ENCODE results near the gene CDRT15.
A peak's percentile ranks its signal among the peaks of the same experiment; 100 is the strongest.
"Not testable (repeated sequence)": the region's sequence is repeated elsewhere in the genome, so short reads cannot be mapped to it uniquely, and the experiment has no call there.

CDRT15 gene

DNA sequence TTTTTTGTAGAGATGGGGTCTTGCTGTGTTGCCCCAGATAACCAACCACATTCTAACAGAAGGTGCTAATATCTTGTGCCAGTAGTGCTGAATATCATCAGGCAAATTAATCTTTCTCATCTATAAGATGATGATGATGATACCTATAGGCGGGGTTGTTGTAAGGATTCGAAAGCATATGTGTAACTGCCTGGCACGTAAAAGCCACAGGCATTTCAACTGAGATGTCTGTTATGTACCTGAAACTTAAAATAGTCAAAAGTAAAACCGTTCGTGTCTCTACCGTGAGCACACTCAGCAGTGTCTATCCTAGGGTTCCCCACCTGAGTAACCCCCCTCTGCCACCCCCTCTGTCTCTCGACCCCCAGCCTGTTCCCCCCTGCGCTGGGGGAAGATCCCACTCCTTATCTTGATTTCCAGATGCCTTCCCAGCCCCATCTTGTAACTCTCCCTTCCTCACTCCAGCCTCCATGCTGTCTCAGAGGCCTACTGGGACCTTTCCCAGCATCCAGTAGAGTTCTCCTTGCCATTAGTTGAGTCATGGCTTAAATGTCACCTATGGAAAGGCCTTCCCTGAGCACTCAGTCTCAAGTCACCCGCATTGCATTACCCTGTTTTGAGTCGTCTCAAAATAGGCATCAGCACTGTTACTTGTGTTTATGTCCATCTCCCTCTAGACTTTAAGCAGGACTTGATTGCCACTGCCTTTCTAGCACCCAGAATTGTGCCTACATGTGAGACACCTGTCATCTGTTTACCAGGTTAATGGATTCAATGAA, 34.1 kb downstream of the CDRT15 start:
- peak in 1 of 2 experiments; percentile 16 for DNase-seq
- TF ChIP-seq GATA1 (IDR thresholded peaks at IDR 0.05; ENCODE audit: low read depth, low read length) (no peak), POLR2A (IDR thresholded peaks at IDR 0.05; ENCODE audit: low read length) (no peak)

GRCh38 chr17:14201988-14202380, 34.7 kb downstream of the CDRT15 start:
- DNase-seq, result no peak
- TF ChIP-seq GATA1 (IDR thresholded peaks at IDR 0.05; ENCODE audit: low read depth, low read length), result no peak
- TF ChIP-seq POLR2A (IDR thresholded peaks at IDR 0.05; ENCODE audit: low read length), result no peak

- TF ChIP-seq GATA1 (IDR thresholded peaks at IDR 0.05; ENCODE audit: low read depth, low read length), result no peak
- no peak for TF ChIP-seq POLR2A (IDR thresholded peaks at IDR 0.05; ENCODE audit: low read length)
- DNase-seq, result peak; percentile 15 to 25
These were observed 35.4 kb downstream of the CDRT15 start for GRCh38 chr17:14201021-14201987.

DNA sequence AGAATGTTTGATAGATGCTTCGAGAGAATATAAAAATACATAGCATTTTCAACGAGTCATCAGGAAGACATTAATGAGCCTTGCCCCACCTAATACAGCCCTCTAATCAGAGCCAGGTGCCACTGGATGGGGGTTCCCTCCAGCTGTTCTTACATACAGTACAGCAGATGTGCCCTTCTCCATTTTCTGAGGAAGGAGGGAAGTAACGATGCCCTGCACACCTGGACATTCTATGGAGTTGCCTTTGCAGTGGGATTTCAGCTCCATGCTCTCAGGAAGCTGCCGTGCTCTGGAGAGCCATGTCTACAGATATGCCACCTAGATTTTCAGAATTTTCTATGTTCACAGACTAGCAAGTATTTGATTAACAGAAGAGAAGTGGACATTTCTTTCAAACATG, 36.3 kb downstream of the CDRT15 start:
- no peak for TF ChIP-seq GATA1 (IDR thresholded peaks at IDR 0.05; ENCODE audit: low read depth, low read length)
- TF ChIP-seq POLR2A (IDR thresholded peaks at IDR 0.05; ENCODE audit: low read length), result no peak
- no peak for DNase-seq

GRCh38 chr17:14199601-14200000, 37.1 kb downstream of the CDRT15 start:
- TF ChIP-seq GATA1 (IDR thresholded peaks at IDR 0.05; ENCODE audit: low read depth, low read length) (no peak), POLR2A (IDR thresholded peaks at IDR 0.05; ENCODE audit: low read length) (no peak)
- no peak for DNase-seq

- no peak for DNase-seq
- TF ChIP-seq GATA1 (IDR thresholded peaks at IDR 0.05; ENCODE audit: low read depth, low read length) (no peak), POLR2A (IDR thresholded peaks at IDR 0.05; ENCODE audit: low read length) (no peak)
These were observed 38.1 kb downstream of the CDRT15 start for GRCh38 chr17:14198575-14198974.

DNA sequence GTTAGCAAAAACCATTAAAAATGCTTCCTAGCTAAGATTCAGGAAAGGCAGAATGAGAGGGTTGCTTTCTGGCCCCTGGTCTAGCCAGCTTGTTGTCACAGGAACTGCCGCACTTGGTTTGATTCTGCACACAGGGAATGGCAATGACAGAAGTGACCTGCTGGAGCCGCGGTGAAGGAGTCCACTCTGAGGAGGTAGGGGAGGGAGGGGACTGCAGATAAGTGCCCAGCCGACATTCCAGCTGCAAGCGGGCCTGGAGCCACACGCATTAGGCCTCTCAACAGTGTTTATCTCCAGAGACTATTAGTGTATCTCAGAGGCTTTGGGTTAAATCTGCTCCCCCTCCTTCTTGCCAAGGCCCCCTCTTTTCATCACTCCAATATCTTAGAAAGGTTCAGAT, 38.6 kb downstream of the CDRT15 start:
- DNase-seq, result no peak
- TF ChIP-seq POLR2A (IDR thresholded peaks at IDR 0.05; ENCODE audit: low read length) (no peak), GATA1 (IDR thresholded peaks at IDR 0.05; ENCODE audit: low read depth, low read length) (no peak)

GRCh38 chr17:14197586-14197985, 39.1 kb downstream of the CDRT15 start:
- DNase-seq, result no peak
- no peak for TF ChIP-seq POLR2A (IDR thresholded peaks at IDR 0.05; ENCODE audit: low read length)
- TF ChIP-seq GATA1 (IDR thresholded peaks at IDR 0.05; ENCODE audit: low read depth, low read length), result no peak

DNA sequence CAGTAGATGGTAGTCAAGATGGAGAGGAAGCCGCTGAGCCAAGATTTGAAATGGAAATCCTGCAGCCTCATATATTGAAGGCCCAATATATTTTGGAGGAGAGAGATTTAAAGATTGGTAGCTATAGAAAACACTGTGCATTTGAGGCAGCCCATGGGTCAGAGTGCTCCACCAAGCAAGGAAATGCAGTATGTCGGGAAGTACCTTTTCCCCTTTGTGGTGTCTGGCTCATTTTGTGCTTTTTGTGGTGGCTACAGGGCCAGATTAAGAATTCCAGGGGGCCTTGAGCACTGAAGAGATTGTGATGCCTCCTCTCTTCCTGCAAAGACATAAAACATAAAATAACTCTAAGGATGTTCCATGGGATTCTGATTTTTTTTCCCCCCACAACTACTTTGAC, 39.6 kb downstream of the CDRT15 start:
- no peak for DNase-seq
- TF ChIP-seq GATA1 (IDR thresholded peaks at IDR 0.05; ENCODE audit: low read depth, low read length) (no peak), POLR2A (IDR thresholded peaks at IDR 0.05; ENCODE audit: low read length) (no peak)

DNA sequence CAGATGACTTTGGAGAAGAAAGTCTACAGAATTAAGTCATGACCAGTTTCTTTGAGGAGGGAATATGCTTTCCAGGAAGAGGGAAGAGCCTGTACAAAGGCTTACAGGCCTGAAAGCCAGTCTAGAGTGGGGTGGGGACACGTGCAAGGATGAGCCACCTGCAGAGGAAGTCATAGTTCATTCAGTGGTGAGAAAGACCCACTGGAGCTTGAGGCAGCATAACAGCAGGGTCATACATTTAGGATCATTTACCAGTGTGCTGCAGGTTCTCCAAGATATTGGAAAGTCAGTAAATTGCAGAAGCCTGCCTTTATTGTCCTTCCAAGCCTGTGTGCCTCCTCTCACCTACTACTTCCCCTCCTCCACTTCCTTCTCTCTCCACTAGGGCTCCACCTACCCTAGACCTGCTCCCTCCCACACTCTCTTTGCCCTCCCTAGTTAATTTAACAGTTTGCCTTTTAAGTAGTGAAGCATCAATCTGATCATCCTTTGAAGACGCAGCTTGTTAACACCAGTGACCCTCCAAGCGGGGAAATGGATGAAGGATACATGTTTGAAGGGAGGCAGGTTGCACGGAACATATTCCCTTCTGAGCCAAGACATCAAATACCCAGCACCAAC, 40.2 kb downstream of the CDRT15 start:
- DNase-seq, result peak in 1 of 2 experiments; percentile 9
- TF ChIP-seq POLR2A (IDR thresholded peaks at IDR 0.05; ENCODE audit: low read length) (no peak), GATA1 (IDR thresholded peaks at IDR 0.05; ENCODE audit: low read depth, low read length) (no peak)

- not testable (repeated sequence) for DNase-seq
These were observed 43.9 kb downstream of the CDRT15 start for GRCh38 chr17:14192636-14193344.

GRCh38 chr17:14192039-14192438, 44.6 kb downstream of the CDRT15 start:
- not testable (repeated sequence) for DNase-seq

DNA sequence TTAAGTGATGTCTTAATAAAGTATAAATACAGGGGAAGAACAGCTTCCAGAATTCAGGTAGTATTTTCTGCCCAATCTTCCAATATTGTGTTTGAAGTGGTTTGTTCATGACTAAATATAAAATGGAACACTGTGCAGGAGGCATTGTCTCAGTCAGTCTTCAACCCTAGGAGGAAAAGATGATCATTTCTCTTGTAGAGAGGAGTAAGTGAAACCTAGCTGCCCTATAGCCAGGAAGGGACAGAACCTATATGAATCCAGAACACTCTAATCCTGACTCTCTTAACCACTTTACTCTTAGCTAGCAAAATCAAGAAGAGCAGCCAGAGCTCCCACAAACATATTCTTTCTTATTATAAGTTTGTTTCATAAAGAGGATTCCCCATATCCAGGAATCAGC, 45.2 kb downstream of the CDRT15 start:
- DNase-seq, result not testable (repeated sequence)

GRCh38 chr17:14190774-14191173, 45.9 kb downstream of the CDRT15 start:
- not testable (repeated sequence) for DNase-seq

DNA sequence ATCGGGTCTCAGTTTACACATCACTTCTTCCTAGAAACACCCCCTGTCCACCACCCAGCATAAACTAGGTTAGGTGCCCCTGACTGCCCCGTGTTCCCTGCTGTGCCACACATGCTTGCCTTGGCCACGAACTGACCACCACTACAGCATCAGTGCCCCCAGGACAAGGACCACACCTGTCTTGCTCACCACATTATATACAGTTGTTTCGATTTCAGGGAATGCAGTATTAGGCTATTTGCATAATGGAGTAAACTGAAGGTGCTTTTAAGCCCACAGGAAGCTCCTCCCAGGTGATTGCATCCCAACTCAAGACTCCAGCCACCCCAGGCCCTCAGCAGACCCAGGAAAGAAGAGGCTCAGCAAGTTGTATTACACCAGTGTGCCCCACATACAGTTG, 50.2 kb downstream of the CDRT15 start:
- not testable (repeated sequence) for DNase-seq
